ENCODE results near the gene GRIN2A.

GRCh38 chr16:9971907-9972306 is 210.3 kb downstream of the GRIN2A start:
- no peak for TF ChIP-seq CTCF (IDR thresholded peaks at IDR 0.05)
- TF ChIP-seq POLR2A (IDR thresholded peaks at IDR 0.05), result no peak
